Stimulated activated memory B cell treated with anti-CD40 and anti-IgM and Interleukin-4, amounts not matched to agents 10 μg/mL and 1 μg/mL and 100 μg/mL, for 72 hours (primary cell): ENCODE data around the gene SKP1.

Source experiments
- ATAC-seq: fragments of 150-1000 bp; cut with Tn5 transposase; 2 replicates; pipeline ENCODE4 v1.10.0; 2021
- H3K27ac Mint-ChIP-seq: one replicate; pipeline ENCODE4 v1.8.0; 2022; ENCODE audit warnings: mild to moderate bottlenecking, mixed read lengths
- H3K27me3 Mint-ChIP-seq: one replicate; pipeline ENCODE4 v1.8.0; 2022; ENCODE audit warnings: mixed read lengths
- H3K36me3 Mint-ChIP-seq: one replicate; pipeline ENCODE4 v1.8.0; 2022; ENCODE audit warnings: mixed read lengths
- H3K4me1 Mint-ChIP-seq: one replicate; pipeline ENCODE4 v1.8.0; 2022; ENCODE audit warnings: mixed read lengths
- H3K4me3 Mint-ChIP-seq: one replicate; pipeline ENCODE4 v1.8.0; 2022; ENCODE audit warnings: mild to moderate bottlenecking, moderate library complexity, mixed read lengths
- H3K9me3 Mint-ChIP-seq: one replicate; pipeline ENCODE4 v1.8.0; 2022; ENCODE audit warnings: mixed read lengths

SKP1 gene

GRCh38 chr5:134116789-134117761 is 59.7 kb downstream of the SKP1 start:
- H3K27ac Mint-ChIP-seq, result peak overlapping the region; percentile 2
- H3K36me3 Mint-ChIP-seq, result peaks cover 19% of the 10 kb centered on the region
- ATAC-seq, result no peak
- H3K4me3 Mint-ChIP-seq, result peak overlapping the region; percentile 50
- peaks cover 66% of the 10 kb centered on the region for H3K4me1 Mint-ChIP-seq
- H3K27me3 Mint-ChIP-seq, result no peaks in the 10 kb centered on the region
- H3K9me3 Mint-ChIP-seq, result no peaks in the 10 kb centered on the region

- Mint-ChIP-seq H3K4me1 (peaks cover 58% of the 10 kb centered on the region), H3K9me3 (no peaks in the 10 kb centered on the region), H3K27ac (peak overlapping the region; percentile 2), H3K36me3 (peaks cover 19% of the 10 kb centered on the region), H3K27me3 (no peaks in the 10 kb centered on the region), H3K4me3 (peak overlapping the region; percentile 50)
- ATAC-seq, result no peak
These were observed 60.5 kb downstream of the SKP1 start for GRCh38 chr5:134116286-134116685.

- Mint-ChIP-seq H3K4me1 (peaks cover 57% of the 10 kb centered on the region), H3K9me3 (no peaks in the 10 kb centered on the region), H3K27ac (no peak overlapping the region), H3K27me3 (no peaks in the 10 kb centered on the region), H3K4me3 (peak overlapping the region; percentile 50), H3K36me3 (peaks cover 19% of the 10 kb centered on the region)
- ATAC-seq, result no peak
These were observed 61.0 kb downstream of the SKP1 start for GRCh38 chr5:134115806-134116175.

- Mint-ChIP-seq H3K4me1 (peaks cover 50% of the 10 kb centered on the region), H3K27me3 (no peaks in the 10 kb centered on the region), H3K4me3 (peak overlapping the region; percentile 50), H3K27ac (no peak overlapping the region), H3K9me3 (no peaks in the 10 kb centered on the region), H3K36me3 (peaks cover 13% of the 10 kb centered on the region)
- peak; percentile 32 for ATAC-seq
These were observed 61.6 kb downstream of the SKP1 start for GRCh38 chr5:134114886-134115805.

- peak within 1 kb of the TSS; percentile 85 for H3K27ac Mint-ChIP-seq
- no peaks in the 10 kb centered on the region for H3K9me3 Mint-ChIP-seq
- no peaks in the 10 kb centered on the region for H3K27me3 Mint-ChIP-seq
- H3K4me1 Mint-ChIP-seq, result peaks cover 41% of the 10 kb centered on the region
- H3K36me3 Mint-ChIP-seq, result peaks cover 9% of the 10 kb centered on the region
- H3K4me3 Mint-ChIP-seq, result peak within 1 kb of the TSS; percentile 86
- ATAC-seq, result peak; percentile 89
These were observed 62.6 kb downstream of the SKP1 start, which contains the start of gene TCF7 for GRCh38 chr5:134113902-134114875. Gene TCF7 (plus strand): TSS chr5:134114681. CDS start chr5:134114907, 226 bp downstream.

- H3K4me1 Mint-ChIP-seq, result peaks cover 35% of the 10 kb centered on the region
- H3K4me3 Mint-ChIP-seq, result peak overlapping the region; percentile 86
- H3K9me3 Mint-ChIP-seq, result no peaks in the 10 kb centered on the region
- no peaks in the 10 kb centered on the region for H3K27me3 Mint-ChIP-seq
- H3K27ac Mint-ChIP-seq, result peak overlapping the region; percentile 85
- H3K36me3 Mint-ChIP-seq, result peaks cover 9% of the 10 kb centered on the region
- ATAC-seq, result no peak
These were observed 63.3 kb downstream of the SKP1 start for GRCh38 chr5:134113363-134113889.

GRCh38 chr5:134112726-134113362 is 63.9 kb downstream of the SKP1 start:
- H3K36me3 Mint-ChIP-seq, result peaks cover 9% of the 10 kb centered on the region
- no peak overlapping the region for H3K27ac Mint-ChIP-seq
- no peak for ATAC-seq
- H3K4me1 Mint-ChIP-seq, result peaks cover 33% of the 10 kb centered on the region
- H3K9me3 Mint-ChIP-seq, result no peaks in the 10 kb centered on the region
- H3K4me3 Mint-ChIP-seq, result no peak overlapping the region
- H3K27me3 Mint-ChIP-seq, result no peaks in the 10 kb centered on the region

- Mint-ChIP-seq H3K4me3 (no peak overlapping the region), H3K9me3 (no peaks in the 10 kb centered on the region), H3K4me1 (peaks cover 24% of the 10 kb centered on the region), H3K27me3 (no peaks in the 10 kb centered on the region), H3K27ac (no peak overlapping the region), H3K36me3 (peaks cover 9% of the 10 kb centered on the region)
- ATAC-seq, result no peak
These were observed 64.8 kb downstream of the SKP1 start for GRCh38 chr5:134111741-134112647.

GRCh38 chr5:134110382-134110781 is 66.4 kb downstream of the SKP1 start:
- Mint-ChIP-seq H3K27ac (no peak overlapping the region), H3K4me3 (no peak overlapping the region), H3K36me3 (no peaks in the 10 kb centered on the region), H3K9me3 (no peaks in the 10 kb centered on the region), H3K27me3 (no peaks in the 10 kb centered on the region), H3K4me1 (peaks cover 17% of the 10 kb centered on the region)
- ATAC-seq, result no peak

- ATAC-seq, result no peak
- no peaks in the 10 kb centered on the region for H3K27me3 Mint-ChIP-seq
- H3K4me3 Mint-ChIP-seq, result no peak overlapping the region
- no peak overlapping the region for H3K27ac Mint-ChIP-seq
- H3K4me1 Mint-ChIP-seq, result peaks cover 30% of the 10 kb centered on the region
- no peaks in the 10 kb centered on the region for H3K9me3 Mint-ChIP-seq
- no peaks in the 10 kb centered on the region for H3K36me3 Mint-ChIP-seq
These were observed 69.0 kb downstream of the SKP1 start for GRCh38 chr5:134107779-134108178.

- H3K36me3 Mint-ChIP-seq, result no peaks in the 10 kb centered on the region
- peaks cover 31% of the 10 kb centered on the region for H3K4me1 Mint-ChIP-seq
- no peak for ATAC-seq
- H3K27me3 Mint-ChIP-seq, result no peaks in the 10 kb centered on the region
- H3K27ac Mint-ChIP-seq, result no peak overlapping the region
- no peaks in the 10 kb centered on the region for H3K9me3 Mint-ChIP-seq
- no peak overlapping the region for H3K4me3 Mint-ChIP-seq
These were observed 69.6 kb downstream of the SKP1 start for GRCh38 chr5:134106991-134107701.

GRCh38 chr5:134103998-134104654 is 72.6 kb downstream of the SKP1 start:
- no peaks in the 10 kb centered on the region for H3K9me3 Mint-ChIP-seq
- H3K27ac Mint-ChIP-seq, result peak overlapping the region; percentile 92
- ATAC-seq, result no peak
- peak overlapping the region; percentile 55 for H3K4me3 Mint-ChIP-seq
- no peaks in the 10 kb centered on the region for H3K27me3 Mint-ChIP-seq
- no peaks in the 10 kb centered on the region for H3K36me3 Mint-ChIP-seq
- H3K4me1 Mint-ChIP-seq, result peaks cover 62% of the 10 kb centered on the region
